ENCODE results near the gene ARHGEF4.
"Not testable (repeated sequence)": the region's sequence is repeated elsewhere in the genome, so short reads cannot be mapped to it uniquely, and the experiment has no call there.

DNA sequence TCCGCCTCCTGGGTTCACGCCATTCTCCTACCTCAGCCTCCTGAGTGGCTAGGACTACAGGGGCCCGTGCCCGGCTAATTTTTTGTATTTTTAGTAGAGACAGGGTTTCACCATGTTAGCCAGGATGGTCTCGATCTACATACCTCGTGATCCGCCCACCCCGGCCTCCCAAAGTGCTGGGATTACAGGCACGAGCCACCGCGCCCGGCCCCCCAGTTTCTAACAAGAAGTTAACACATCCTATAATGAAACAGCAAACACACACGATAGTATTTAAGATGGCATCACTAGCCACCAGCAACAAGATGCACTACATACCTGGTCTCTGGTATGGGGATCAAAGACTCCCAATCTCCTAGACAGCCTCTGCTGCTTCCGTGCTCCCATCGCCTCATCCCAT is 238.9 kb downstream of the ARHGEF4 start:
- TF ChIP-seq, protein P1, sequence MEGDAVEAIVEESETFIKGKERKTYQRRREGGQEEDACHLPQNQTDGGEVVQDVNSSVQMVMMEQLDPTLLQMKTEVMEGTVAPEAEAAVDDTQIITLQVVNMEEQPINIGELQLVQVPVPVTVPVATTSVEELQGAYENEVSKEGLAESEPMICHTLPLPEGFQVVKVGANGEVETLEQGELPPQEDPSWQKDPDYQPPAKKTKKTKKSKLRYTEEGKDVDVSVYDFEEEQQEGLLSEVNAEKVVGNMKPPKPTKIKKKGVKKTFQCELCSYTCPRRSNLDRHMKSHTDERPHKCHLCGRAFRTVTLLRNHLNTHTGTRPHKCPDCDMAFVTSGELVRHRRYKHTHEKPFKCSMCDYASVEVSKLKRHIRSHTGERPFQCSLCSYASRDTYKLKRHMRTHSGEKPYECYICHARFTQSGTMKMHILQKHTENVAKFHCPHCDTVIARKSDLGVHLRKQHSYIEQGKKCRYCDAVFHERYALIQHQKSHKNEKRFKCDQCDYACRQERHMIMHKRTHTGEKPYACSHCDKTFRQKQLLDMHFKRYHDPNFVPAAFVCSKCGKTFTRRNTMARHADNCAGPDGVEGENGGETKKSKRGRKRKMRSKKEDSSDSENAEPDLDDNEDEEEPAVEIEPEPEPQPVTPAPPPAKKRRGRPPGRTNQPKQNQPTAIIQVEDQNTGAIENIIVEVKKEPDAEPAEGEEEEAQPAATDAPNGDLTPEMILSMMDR (conservative IDR thresholded peaks at IDR 0.05; ENCODE audit: low read length), result not testable (repeated sequence)
- TF ChIP-seq EZH2phosphoT487 (IDR thresholded peaks at IDR 0.05; ENCODE audit: borderline replicate concordance), result not testable (repeated sequence)

Data from Loucy (cell line).